SJSA1 (cell line): ENCODE data around the gene GRID1. TPM values are rescaled to one million over a fixed set of nuclear protein-coding genes. Genes with fewer than 3 reads are reported as not detected.

Source experiments
- DNase-seq, 2 experiments: peaks; one replicate each; pipeline ENCODE4 v3.0.0-alpha.2; 2015 to 2020; ENCODE audit warnings: low spot score in 2 of 2, low read depth in 1 of 2
- H3K27ac ChIP-seq: fragments of 250-450 bp; sonication (Bioruptor Pico); 2 replicates; pipeline ENCODE4 v1.5.1; 2020; ENCODE audit warnings: mild to moderate bottlenecking, moderate library complexity
- H3K27me3 ChIP-seq: fragments of 250-450 bp; sonication (Bioruptor Pico); replicated peaks from 2 replicates; pipeline ENCODE4 v1.5.1; 2020; ENCODE audit warnings: mild to moderate bottlenecking, moderate library complexity
- H3K36me3 ChIP-seq: fragments of 250-450 bp; sonication (Bioruptor Pico); 2 replicates; pipeline ENCODE4 v1.5.1; 2020; ENCODE audit warnings: mild to moderate bottlenecking
- H3K4me1 ChIP-seq: fragments of 250-450 bp; sonication (Bioruptor Pico); replicated peaks from 2 replicates; pipeline ENCODE4 v1.6.1; 2021; ENCODE audit warnings: mild to moderate bottlenecking
- H3K4me3 ChIP-seq: fragments of 250-450 bp; sonication (Bioruptor Pico); 2 replicates; pipeline ENCODE4 v1.5.1; 2020; ENCODE audit warnings: mild to moderate bottlenecking
- H3K9me3 ChIP-seq: fragments of 250-450 bp; sonication (Bioruptor Pico); replicated peaks from 2 replicates; pipeline ENCODE4 v1.5.1; 2020; ENCODE audit warnings: mild to moderate bottlenecking
- total RNA-seq: library from RNA; depleted of rRNA; stranded (reverse); fragments of >200 nt; shearing (Covaris generic); gene quantifications from 2 replicates; pipeline ENCODE4 v1.2.3, GENCODE V29; 2014

Gene GRID1
- total RNA-seq, 1 experiment from 2014 or later, result 0.05 TPM

DNA sequence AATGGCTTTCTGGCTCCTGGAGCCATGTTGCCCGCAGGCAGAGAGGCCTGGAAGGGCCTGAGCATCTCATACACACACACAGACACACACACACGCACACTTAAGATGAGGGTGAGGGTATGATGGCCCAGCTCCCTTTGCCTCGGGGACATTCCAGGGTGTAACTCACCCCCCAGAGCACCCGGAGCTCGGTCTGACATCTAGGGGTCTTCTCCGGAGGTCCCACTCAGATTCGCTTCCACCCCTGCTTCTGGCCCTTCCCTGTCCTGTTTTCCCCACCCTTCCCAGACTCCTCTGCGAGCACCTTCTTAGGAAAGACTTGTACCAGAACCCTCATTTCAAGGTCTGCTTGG lies 304.4 kb downstream of the GRID1 start:
- Histone ChIP-seq H3K4me1 (no peaks in the 10 kb centered on the region), H3K27ac (no peak overlapping the region), H3K27me3 (no peaks in the 10 kb centered on the region), H3K4me3 (no peak overlapping the region), H3K9me3 (no peaks in the 10 kb centered on the region), H3K36me3 (no peaks in the 10 kb centered on the region)
- DNase-seq, result no peak

DNA sequence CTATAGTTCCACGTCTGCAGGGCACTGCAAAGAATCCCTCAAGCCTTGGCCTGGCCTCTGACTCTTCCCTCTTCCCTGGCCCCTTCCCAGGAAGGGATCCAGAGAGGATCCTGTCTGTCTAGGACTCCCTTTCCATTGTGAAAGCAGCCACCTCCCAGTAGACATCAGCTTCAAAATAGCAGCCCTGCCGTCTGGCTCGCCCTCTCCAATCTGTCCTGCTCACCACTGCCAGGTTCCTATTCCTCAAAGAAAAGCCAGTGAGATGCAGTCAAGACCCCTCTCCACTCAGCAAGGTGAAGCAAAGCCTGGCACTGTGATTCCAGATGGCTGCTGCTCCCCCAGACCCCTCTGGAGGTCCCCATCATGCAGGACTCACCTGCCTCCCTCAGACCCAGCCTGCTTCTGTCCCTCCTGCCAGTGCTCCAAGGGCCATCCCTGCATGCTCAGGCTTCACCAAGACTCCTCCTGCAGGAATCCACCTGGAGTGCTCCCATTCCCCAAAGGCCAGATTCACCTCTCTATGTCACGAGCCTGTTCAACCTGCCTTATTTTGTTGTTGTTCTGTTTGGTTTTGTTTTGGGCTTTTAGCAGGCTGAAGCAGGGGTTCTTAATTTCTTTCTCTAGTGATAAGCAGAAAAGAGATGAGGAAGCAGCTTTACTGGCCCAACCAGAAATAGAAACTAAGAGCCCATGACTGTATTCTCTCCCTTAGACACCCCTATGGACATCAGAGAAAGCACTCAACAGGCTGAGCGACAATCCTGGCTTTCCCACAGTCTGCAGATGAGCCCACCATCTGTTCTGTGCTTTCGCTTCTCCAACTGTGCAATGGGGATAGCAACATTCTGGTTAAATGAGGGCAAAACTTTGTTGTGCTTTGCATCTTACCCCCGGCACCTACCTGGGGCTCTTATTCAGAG lies 305.1 kb downstream of the GRID1 start:
- H3K36me3 ChIP-seq, result no peaks in the 10 kb centered on the region
- H3K27me3 ChIP-seq, result no peaks in the 10 kb centered on the region
- DNase-seq, result no peak
- no peak overlapping the region for H3K4me3 ChIP-seq
- H3K27ac ChIP-seq, result no peak overlapping the region
- H3K9me3 ChIP-seq, result no peaks in the 10 kb centered on the region
- no peaks in the 10 kb centered on the region for H3K4me1 ChIP-seq

DNA sequence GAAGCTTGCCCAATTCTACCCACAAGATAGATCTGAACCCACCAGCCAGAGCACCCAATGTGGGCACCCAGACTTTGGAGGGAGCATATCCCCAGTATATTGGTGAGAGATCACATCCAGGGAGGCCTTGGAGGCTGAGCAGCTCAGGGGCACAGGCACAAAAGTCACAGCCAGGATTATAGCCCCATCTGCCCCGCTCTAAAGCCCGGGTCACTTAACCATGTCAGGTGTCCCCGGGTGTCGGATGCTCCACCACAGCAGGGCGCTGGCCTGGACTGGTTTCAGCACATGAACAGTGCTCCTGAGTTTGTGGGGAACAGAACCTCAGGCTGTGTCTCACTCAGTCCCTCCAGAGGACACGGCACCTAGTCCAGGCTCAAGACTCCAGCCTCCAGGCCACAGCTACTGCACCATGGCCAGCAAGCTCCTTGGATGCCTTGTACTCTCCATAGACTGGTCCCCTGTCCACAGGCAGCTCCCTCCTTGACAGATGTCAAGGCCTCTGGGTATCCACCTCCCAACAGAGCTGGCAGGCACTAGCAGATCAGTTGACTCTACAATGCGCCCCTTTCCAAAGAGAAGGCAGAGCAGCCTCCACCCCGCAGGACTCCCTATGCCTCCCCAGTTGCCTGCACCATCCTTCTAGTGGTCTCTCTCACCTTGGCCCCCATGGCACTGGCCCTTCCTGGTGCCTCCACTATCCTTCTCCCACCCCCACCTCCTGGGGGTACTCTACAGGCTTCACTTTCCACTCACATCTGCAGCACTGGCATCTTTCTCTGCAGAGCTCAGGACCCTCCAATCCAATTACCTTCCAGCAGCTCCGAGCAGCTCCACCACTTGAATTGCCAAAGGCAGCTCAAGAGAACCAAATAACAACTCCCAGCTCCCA lies 306.0 kb downstream of the GRID1 start:
- Histone ChIP-seq H3K36me3 (no peaks in the 10 kb centered on the region), H3K4me3 (no peak overlapping the region), H3K9me3 (no peaks in the 10 kb centered on the region), H3K27me3 (no peaks in the 10 kb centered on the region), H3K4me1 (no peaks in the 10 kb centered on the region), H3K27ac (no peak overlapping the region)
- DNase-seq, result no peak

DNA sequence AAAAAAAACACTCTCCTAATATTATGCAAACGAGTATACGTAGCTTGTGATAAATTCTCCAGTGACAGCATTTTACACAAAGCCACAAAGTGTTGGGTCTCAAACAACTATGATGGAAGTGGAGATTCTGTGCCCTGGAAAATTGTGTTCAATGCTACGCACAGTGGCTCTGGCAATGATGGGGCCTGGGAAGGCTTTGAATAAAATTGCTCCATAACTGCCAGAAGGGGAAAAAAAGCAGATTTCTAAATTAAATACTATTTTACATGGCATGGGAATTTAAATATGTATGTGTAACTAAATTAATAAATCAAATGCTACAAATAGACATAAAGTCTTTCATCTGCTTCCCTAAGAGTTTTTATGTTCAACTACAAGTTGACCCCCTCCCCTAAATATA lies 306.7 kb downstream of the GRID1 start:
- Histone ChIP-seq H3K9me3 (no peaks in the 10 kb centered on the region), H3K4me1 (no peaks in the 10 kb centered on the region), H3K27ac (no peak overlapping the region), H3K4me3 (no peak overlapping the region), H3K36me3 (no peaks in the 10 kb centered on the region), H3K27me3 (no peaks in the 10 kb centered on the region)
- DNase-seq, result no peak

DNA sequence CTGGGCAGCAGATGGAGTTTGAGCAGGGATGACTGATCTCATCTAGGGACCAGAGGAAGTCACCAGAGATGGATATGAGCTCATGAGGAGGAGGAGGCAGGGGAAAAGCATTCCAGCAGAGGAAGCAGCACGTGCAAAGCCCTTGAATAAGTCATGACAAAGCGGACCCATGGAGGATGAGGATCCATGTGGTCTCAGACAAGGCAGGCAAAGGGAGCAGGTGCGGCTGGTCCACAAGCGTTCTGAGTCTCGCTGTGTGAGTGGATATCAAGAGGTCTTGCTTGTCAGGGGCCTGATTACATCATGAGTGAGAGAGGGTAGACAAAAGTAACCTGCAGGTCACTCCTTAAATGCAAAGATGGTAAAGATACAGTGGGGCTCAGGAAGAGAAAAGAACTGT lies 307.6 kb downstream of the GRID1 start:
- no peak for DNase-seq
- no peaks in the 10 kb centered on the region for H3K4me1 ChIP-seq
- no peaks in the 10 kb centered on the region for H3K27me3 ChIP-seq
- no peaks in the 10 kb centered on the region for H3K9me3 ChIP-seq
- H3K4me3 ChIP-seq, result no peak overlapping the region
- no peak overlapping the region for H3K27ac ChIP-seq
- H3K36me3 ChIP-seq, result no peaks in the 10 kb centered on the region

DNA sequence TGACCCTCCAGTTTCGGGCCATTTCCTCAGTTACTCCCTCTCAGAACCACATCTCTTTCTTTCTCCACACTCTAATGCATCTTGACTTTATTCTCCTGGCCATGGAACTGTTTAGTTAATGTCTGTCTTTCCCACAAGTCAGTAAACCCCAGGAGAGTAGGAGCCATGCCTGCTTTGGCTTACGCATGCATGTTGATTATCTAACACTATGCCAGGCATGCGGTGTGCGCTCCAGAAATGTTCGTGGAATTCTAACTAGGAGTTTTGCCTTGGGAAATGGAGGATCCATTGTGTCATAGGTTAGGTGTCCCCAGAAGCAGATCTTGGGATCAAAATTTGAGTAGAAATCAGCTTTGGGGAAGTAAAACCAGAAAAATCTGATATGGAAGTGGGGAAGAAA lies 308.9 kb downstream of the GRID1 start:
- Histone ChIP-seq H3K4me1 (no peaks in the 10 kb centered on the region), H3K27me3 (no peaks in the 10 kb centered on the region), H3K9me3 (no peaks in the 10 kb centered on the region), H3K36me3 (no peaks in the 10 kb centered on the region), H3K27ac (no peak overlapping the region), H3K4me3 (no peak overlapping the region)
- no peak for DNase-seq

DNA sequence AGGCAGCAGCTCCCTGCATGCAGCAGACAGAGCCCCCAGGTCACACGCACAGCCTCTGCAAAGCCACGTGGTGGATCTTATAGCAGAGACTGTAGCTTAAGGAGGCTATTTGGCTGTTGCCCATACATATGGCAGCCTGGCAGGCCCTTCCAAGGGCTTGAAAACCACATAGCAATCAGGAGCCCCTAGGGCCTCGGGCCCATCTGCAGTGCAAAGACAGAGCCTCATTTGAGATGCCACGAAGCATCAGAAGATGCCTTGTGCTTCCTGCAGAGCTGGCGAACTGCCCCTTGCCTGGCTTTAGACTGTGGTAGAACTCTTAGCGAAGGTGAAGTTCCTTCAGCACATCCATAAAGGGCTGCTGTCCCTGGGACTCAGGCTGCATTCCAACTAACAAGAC lies 309.9 kb downstream of the GRID1 start:
- Histone ChIP-seq H3K4me1 (no peaks in the 10 kb centered on the region), H3K36me3 (no peaks in the 10 kb centered on the region), H3K27ac (no peak overlapping the region), H3K27me3 (no peaks in the 10 kb centered on the region), H3K9me3 (no peaks in the 10 kb centered on the region), H3K4me3 (no peak overlapping the region)
- no peak for DNase-seq

DNA sequence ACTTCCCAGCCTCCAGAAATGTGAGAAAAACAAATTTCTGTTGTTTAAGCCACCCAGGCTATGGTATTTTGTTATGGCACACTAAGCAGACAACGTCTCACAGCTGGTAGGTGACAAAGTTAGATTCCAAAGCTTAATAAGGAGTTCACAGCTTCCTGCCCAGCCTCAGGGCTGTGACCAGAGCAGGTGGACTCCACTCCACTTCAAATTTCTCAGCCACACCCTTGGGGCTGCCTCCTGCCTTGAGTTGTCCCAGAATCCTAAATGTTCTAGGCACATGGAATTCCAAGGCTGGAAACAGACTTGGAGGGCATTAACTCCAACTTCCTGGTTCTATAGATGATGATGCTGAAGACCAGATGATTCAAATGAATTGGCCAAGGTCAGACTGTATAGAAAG lies 310.7 kb downstream of the GRID1 start:
- Histone ChIP-seq H3K4me1 (no peaks in the 10 kb centered on the region), H3K9me3 (no peaks in the 10 kb centered on the region), H3K4me3 (no peak overlapping the region), H3K27me3 (no peaks in the 10 kb centered on the region), H3K27ac (no peak overlapping the region), H3K36me3 (no peaks in the 10 kb centered on the region)
- no peak for DNase-seq

DNA sequence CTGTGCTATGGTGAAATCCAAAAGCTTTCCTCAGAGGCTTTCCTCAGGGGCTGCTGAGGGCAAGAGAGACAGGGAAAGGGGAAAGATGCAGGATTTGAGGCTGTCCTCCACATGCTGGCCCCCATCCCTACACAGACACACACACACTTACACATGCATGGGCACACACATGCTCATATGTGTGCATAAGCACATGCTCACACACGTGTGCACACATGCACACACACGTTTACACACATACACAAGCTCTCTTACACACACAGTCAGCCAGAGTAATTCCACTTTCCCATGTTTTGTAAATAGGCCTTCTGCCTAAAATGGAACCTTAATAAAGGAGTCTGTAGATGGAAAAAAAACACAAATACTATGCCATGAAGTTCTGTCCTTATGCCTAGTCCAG lies 312.9 kb downstream of the GRID1 start:
- no peaks in the 10 kb centered on the region for H3K4me1 ChIP-seq
- no peaks in the 10 kb centered on the region for H3K9me3 ChIP-seq
- no peaks in the 10 kb centered on the region for H3K27me3 ChIP-seq
- no peak for DNase-seq
- no peak overlapping the region for H3K4me3 ChIP-seq
- H3K36me3 ChIP-seq, result no peaks in the 10 kb centered on the region
- H3K27ac ChIP-seq, result no peak overlapping the region

DNA sequence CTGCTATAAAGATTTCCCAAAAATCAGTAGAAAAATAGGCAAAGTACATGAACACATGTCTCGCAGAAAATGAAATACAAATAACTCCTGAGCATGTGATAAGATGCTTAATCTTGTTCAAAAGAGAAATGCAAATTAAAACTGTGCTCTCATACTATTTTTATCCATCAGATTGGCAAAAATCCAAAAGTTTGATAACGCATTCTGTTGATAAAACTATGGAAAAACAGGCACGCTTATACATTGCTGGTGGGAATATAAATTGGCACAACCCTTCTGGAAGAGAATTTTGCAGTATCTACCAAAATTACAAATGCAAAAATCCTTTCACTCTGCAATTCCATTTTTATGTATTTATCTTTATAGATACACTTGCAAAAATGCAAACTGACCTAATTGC lies 315.0 kb downstream of the GRID1 start:
- H3K4me1 ChIP-seq, result no peaks in the 10 kb centered on the region
- H3K27me3 ChIP-seq, result no peaks in the 10 kb centered on the region
- no peaks in the 10 kb centered on the region for H3K9me3 ChIP-seq
- H3K36me3 ChIP-seq, result no peaks in the 10 kb centered on the region
- DNase-seq, result no peak
- no peak overlapping the region for H3K4me3 ChIP-seq
- H3K27ac ChIP-seq, result no peak overlapping the region

DNA sequence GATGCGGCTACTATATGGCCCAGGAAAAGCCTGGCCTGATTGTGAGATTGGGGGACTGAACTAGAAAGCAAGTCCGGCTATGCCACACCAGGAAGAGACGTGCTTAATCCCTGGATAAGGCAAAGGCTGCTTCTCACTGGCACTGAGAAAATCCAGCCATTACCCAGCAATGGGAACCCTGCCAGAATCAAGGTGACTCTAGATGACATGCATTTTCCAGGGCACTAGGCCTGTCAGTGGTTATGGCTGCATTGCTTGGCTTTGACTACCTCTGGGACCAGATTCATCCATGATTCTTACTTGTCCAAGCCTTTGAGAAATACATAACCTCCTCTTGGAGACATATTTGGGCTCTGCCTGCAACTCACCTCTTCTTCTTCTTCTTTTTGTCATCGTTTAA lies 317.2 kb downstream of the GRID1 start:
- H3K27me3 ChIP-seq, result no peaks in the 10 kb centered on the region
- no peaks in the 10 kb centered on the region for H3K36me3 ChIP-seq
- H3K27ac ChIP-seq, result no peak overlapping the region
- H3K4me1 ChIP-seq, result no peaks in the 10 kb centered on the region
- no peaks in the 10 kb centered on the region for H3K9me3 ChIP-seq
- DNase-seq, result no peak
- H3K4me3 ChIP-seq, result no peak overlapping the region

DNA sequence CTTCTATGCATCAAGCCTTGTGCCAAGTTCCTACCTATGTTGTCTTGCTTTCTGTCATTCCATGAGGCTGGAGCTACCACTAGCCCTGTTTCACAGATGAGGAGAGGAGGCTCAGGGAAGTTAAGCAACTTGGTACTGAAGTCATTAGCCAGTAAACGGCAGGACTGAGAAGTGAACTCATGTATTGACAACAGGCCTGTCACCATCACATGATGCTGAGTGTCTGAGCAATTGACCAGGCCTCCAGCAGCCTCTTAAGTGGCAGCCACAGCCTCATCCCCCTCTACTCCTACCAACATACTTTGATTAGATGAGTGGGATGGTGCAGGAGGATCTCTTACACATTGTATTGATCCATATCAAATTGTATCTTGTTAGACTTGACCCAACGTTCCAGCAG lies 317.6 kb downstream of the GRID1 start:
- DNase-seq, result no peak
- H3K9me3 ChIP-seq, result no peaks in the 10 kb centered on the region
- no peaks in the 10 kb centered on the region for H3K36me3 ChIP-seq
- H3K4me3 ChIP-seq, result no peak overlapping the region
- H3K27ac ChIP-seq, result no peak overlapping the region
- no peaks in the 10 kb centered on the region for H3K27me3 ChIP-seq
- no peaks in the 10 kb centered on the region for H3K4me1 ChIP-seq

DNA sequence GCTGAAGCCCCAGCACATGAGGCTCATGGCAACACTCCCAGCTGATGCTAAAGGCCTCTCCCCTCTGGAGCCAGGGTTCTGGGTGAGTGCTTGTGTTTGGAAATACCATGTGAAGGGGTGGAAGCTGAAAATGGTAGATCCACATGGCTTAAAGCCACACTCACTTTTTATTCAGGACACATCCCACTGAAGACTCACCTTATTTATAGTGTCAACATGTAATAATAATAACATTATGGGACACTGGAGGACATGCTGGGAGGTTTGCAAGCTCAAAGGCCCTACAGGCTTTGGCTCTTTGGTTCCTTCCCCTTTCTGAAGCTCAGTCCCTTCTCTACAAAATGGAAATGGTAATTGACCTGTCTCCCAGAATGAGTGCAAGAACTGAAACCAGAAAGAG lies 318.0 kb downstream of the GRID1 start:
- Histone ChIP-seq H3K27ac (no peak overlapping the region), H3K9me3 (no peaks in the 10 kb centered on the region), H3K27me3 (no peaks in the 10 kb centered on the region), H3K4me1 (no peaks in the 10 kb centered on the region), H3K4me3 (no peak overlapping the region), H3K36me3 (no peaks in the 10 kb centered on the region)
- no peak for DNase-seq

DNA sequence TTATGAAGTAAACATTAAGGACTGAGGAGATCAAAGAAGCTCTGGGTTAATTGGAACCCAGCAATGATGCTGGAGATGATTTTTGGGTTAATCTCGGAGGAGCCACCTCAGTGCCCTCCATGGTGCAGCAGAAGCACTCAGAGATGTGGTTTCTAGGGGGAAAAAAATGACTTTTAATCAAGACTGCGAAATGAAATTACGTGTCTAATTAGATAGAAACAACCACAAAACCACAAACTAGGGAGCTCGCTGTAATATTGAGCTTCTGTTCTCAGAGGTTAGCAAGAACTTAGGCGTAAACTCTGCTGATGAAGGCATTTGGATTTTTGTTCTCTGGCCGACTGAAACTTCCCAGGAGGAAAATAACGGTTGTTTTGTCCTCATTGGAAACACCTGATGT lies 319.0 kb downstream of the GRID1 start:
- Histone ChIP-seq H3K4me3 (no peak overlapping the region), H3K9me3 (no peaks in the 10 kb centered on the region), H3K4me1 (no peaks in the 10 kb centered on the region), H3K27ac (no peak overlapping the region), H3K27me3 (no peaks in the 10 kb centered on the region), H3K36me3 (no peaks in the 10 kb centered on the region)
- no peak for DNase-seq
